ENCODE measurements around the gene DPH2. TPM values are rescaled to one million over a fixed set of nuclear protein-coding genes. Genes with fewer than 3 reads are reported as not detected.

DPH2 gene
- total RNA-seq, 1 experiment from 2014 or later: 57.5 TPM

GRCh38 chr1:43957407-43958040 lies 12.3 kb upstream of the DPH2 start:
- POLR2A ChIA-PET: no interaction called here
- H3K27ac Mint-ChIP-seq: no peak overlapping the region

More at GRCh38 chr1:43957407-43958040, 12.3 kb upstream of the DPH2 start:
- TF ChIP-seq SP1 (CRISPR knock-in tag; conservative IDR thresholded peaks at IDR 0.05) (no peak), ZSCAN18 (CRISPR knock-in tag; IDR thresholded peaks at IDR 0.05) (no peak), GRHL2 (CRISPR knock-in tag; IDR thresholded peaks at IDR 0.05; ENCODE audit: insufficient replicate concordance, severe bottlenecking) (no peak), CDX4 (CRISPR knock-in tag; IDR thresholded peaks at IDR 0.05; ENCODE audit: borderline replicate concordance) (no peak), EMX1 (CRISPR knock-in tag; IDR thresholded peaks at IDR 0.05) (no peak), ZNF138 (CRISPR knock-in tag; conservative IDR thresholded peaks at IDR 0.05) (no peak), ZNF416 (CRISPR knock-in tag; IDR thresholded peaks at IDR 0.05) (no peak), KAT7 (CRISPR knock-in tag; IDR thresholded peaks at IDR 0.05; ENCODE audit: borderline replicate concordance) (no peak), ZNF121 (CRISPR knock-in tag; IDR thresholded peaks at IDR 0.05) (no peak), ZNF396 (CRISPR knock-in tag; IDR thresholded peaks at IDR 0.05; ENCODE audit: borderline replicate concordance) (no peak), ERG (CRISPR knock-in tag; IDR thresholded peaks at IDR 0.05) (no peak), AFF4 (CRISPR knock-in tag; IDR thresholded peaks at IDR 0.05; ENCODE audit: borderline replicate concordance) (no peak), CREM (CRISPR knock-in tag; IDR thresholded peaks at IDR 0.05) (no peak), FOXP1 (CRISPR knock-in tag; IDR thresholded peaks at IDR 0.05; ENCODE audit: borderline replicate concordance) (no peak), ESRRA (CRISPR knock-in tag; IDR thresholded peaks at IDR 0.05; ENCODE audit: borderline replicate concordance) (no peak), NR3C1 (CRISPR knock-in tag; conservative IDR thresholded peaks at IDR 0.05; ENCODE audit: low read depth) (no peak), ZNF232 (CRISPR knock-in tag; IDR thresholded peaks at IDR 0.05) (no peak), MXD4 (CRISPR knock-in tag; IDR thresholded peaks at IDR 0.05; ENCODE audit: borderline replicate concordance) (no peak), NR2C2 (CRISPR knock-in tag; IDR thresholded peaks at IDR 0.05) (no peak), FOXJ3 (CRISPR knock-in tag; IDR thresholded peaks at IDR 0.05; ENCODE audit: borderline replicate concordance) (no peak)
- no peak overlapping the region for H3K4me3 Mint-ChIP-seq
- DNase-seq (ENCODE audit: low spot score) (no peak), ATAC-seq (no peak)
- H3K36me3 Mint-ChIP-seq: peaks cover 8% of the 10 kb centered on the region; the same call in 1 of the 2 replicates
- H3K9me3 Mint-ChIP-seq: no peaks in the 10 kb centered on the region
- no peaks in the 10 kb centered on the region for H3K27me3 Mint-ChIP-seq (ENCODE audit: low read depth)
- CTCF ChIA-PET: interaction anchor here (1.3 to 1.6 kb wide), 3 partner anchors 10 to 23 kb away, joined by 3 read pairs; no protein-coding TSS in a partner anchor
- H3K4me1 Mint-ChIP-seq: peaks cover 12% of the 10 kb centered on the region

Data from WTC11 (cell line).